Memory B cell (primary cell): ENCODE results near the gene MRPL40.
"Not testable (repeated sequence)": the region's sequence is repeated elsewhere in the genome, so short reads cannot be mapped to it uniquely, and the experiment has no call there.

Experiments used
- ATAC-seq: fragments of 150-1000 bp; cut with Tn5 transposase; 2 replicates; pipeline ENCODE4 v1.10.0; 2021; ENCODE audit warnings: low read depth, mild to moderate bottlenecking, moderate library complexity
- DNase-seq, 2 donors: peaks; one replicate each; pipeline ENCODE4 v3.0.0; 2022; ENCODE audit warnings: low spot score in 2 of 2
- H3K27ac Mint-ChIP-seq: one replicate; pipeline ENCODE4 v1.8.0; 2022; ENCODE audit warnings: mild to moderate bottlenecking, moderate library complexity, mixed read lengths
- H3K27me3 Mint-ChIP-seq: one replicate; pipeline ENCODE4 v1.8.0; 2022; ENCODE audit warnings: mixed read lengths
- H3K36me3 Mint-ChIP-seq: one replicate; pipeline ENCODE4 v1.8.0; 2022; ENCODE audit warnings: mild to moderate bottlenecking, mixed read lengths
- H3K4me1 Mint-ChIP-seq: one replicate; pipeline ENCODE4 v1.8.0; 2022; ENCODE audit warnings: mixed read lengths
- H3K4me3 Mint-ChIP-seq: one replicate; pipeline ENCODE4 v1.8.0; 2022; ENCODE audit warnings: mild to moderate bottlenecking, moderate library complexity, mixed read lengths
- H3K9me3 Mint-ChIP-seq: one replicate; pipeline ENCODE4 v1.8.0; 2022; ENCODE audit warnings: mixed read lengths

Gene MRPL40

GRCh38 chr22:19419464-19420178 lies 12.7 kb upstream of the MRPL40 start:
- peaks cover 8% of the 10 kb centered on the region for H3K36me3 Mint-ChIP-seq
- no peaks in the 10 kb centered on the region for H3K27me3 Mint-ChIP-seq
- ATAC-seq (peak; percentile 67), DNase-seq (no peak)
- H3K4me1 Mint-ChIP-seq: peaks cover 36% of the 10 kb centered on the region
- H3K9me3 Mint-ChIP-seq: no peaks in the 10 kb centered on the region
- peak overlapping the region; percentile 56 for H3K27ac Mint-ChIP-seq
- no peak overlapping the region for H3K4me3 Mint-ChIP-seq

- peaks cover 36% of the 10 kb centered on the region for H3K4me1 Mint-ChIP-seq
- ATAC-seq (no peak), DNase-seq (no peak)
- no peaks in the 10 kb centered on the region for H3K9me3 Mint-ChIP-seq
- no peaks in the 10 kb centered on the region for H3K27me3 Mint-ChIP-seq
- no peak overlapping the region for H3K4me3 Mint-ChIP-seq
- H3K36me3 Mint-ChIP-seq: peaks cover 8% of the 10 kb centered on the region
- no peak overlapping the region for H3K27ac Mint-ChIP-seq
These were observed 12.0 kb upstream of the MRPL40 start for GRCh38 chr22:19420321-19420720.

- no peak for DNase-seq
- Mint-ChIP-seq H3K4me1 (peaks cover 41% of the 10 kb centered on the region), H3K27me3 (no peaks in the 10 kb centered on the region), H3K4me3 (no peak overlapping the region), H3K36me3 (peaks cover 9% of the 10 kb centered on the region), H3K27ac (no peak overlapping the region), H3K9me3 (no peaks in the 10 kb centered on the region)
- no peak for ATAC-seq
These were observed 9.7 kb upstream of the MRPL40 start for GRCh38 chr22:19422440-19423301.

GRCh38 chr22:19424186-19424500 lies 8.2 kb upstream of the MRPL40 start:
- no peak for ATAC-seq
- Mint-ChIP-seq H3K4me3 (no peak overlapping the region), H3K4me1 (peaks cover 39% of the 10 kb centered on the region)

GRCh38 chr22:19429950-19430889 lies 2.1 kb upstream of the MRPL40 start:
- no peak for ATAC-seq
- peak overlapping the region; percentile 89 for H3K27ac Mint-ChIP-seq
- no peaks in the 10 kb centered on the region for H3K9me3 Mint-ChIP-seq
- DNase-seq: no peak
- H3K27me3 Mint-ChIP-seq: no peaks in the 10 kb centered on the region
- H3K4me1 Mint-ChIP-seq: peaks cover 36% of the 10 kb centered on the region
- peak overlapping the region; percentile 92 for H3K4me3 Mint-ChIP-seq
- H3K36me3 Mint-ChIP-seq: peaks cover 6% of the 10 kb centered on the region

More at GRCh38 chr22:19424186-19424500, 8.2 kb upstream of the MRPL40 start:
- Mint-ChIP-seq H3K27me3 (no peaks in the 10 kb centered on the region), H3K36me3 (peaks cover 7% of the 10 kb centered on the region), H3K27ac (no peak overlapping the region), H3K9me3 (no peaks in the 10 kb centered on the region)
- no peak for DNase-seq

- Mint-ChIP-seq H3K4me1 (peaks cover 40% of the 10 kb centered on the region), H3K27me3 (no peaks in the 10 kb centered on the region), H3K27ac (peak overlapping the region; percentile 89), H3K36me3 (peaks cover 8% of the 10 kb centered on the region), H3K9me3 (no peaks in the 10 kb centered on the region), H3K4me3 (peak overlapping the region; percentile 92)
- ATAC-seq (no peak), DNase-seq (peak in 1 of 2 donors; percentile 47)
These were observed 1.3 kb upstream of the MRPL40 start for GRCh38 chr22:19430890-19431541.

- ATAC-seq: peak; percentile 62
- H3K27ac Mint-ChIP-seq: peak within 1 kb of the TSS; percentile 89
- DNase-seq: peak; percentile 87 to 97
- peak within 1 kb of the TSS; percentile 92 for H3K4me3 Mint-ChIP-seq
- peaks cover 6% of the 10 kb centered on the region for H3K36me3 Mint-ChIP-seq
- H3K9me3 Mint-ChIP-seq: no peaks in the 10 kb centered on the region
- H3K27me3 Mint-ChIP-seq: no peaks in the 10 kb centered on the region
- peaks cover 37% of the 10 kb centered on the region for H3K4me1 Mint-ChIP-seq
These were observed 654 bp upstream of the MRPL40 start, which contains the start of gene HIRA for GRCh38 chr22:19431649-19432132. TSS of gene HIRA (minus strand) at chr22:19431733. CDS start at chr22:19431476, 257 bp downstream.

GRCh38 chr22:19434401-19434800 lies 2.1 kb downstream of the MRPL40 start:
- Mint-ChIP-seq H3K27ac (peak overlapping the region; percentile 83), H3K36me3 (peaks cover 8% of the 10 kb centered on the region)

GRCh38 chr22:19434829-19435580 lies 2.7 kb downstream of the MRPL40 start:
- Mint-ChIP-seq H3K36me3 (peaks cover 8% of the 10 kb centered on the region), H3K4me1 (peaks cover 25% of the 10 kb centered on the region), H3K4me3 (peak overlapping the region; percentile 11), H3K9me3 (no peaks in the 10 kb centered on the region), H3K27me3 (no peaks in the 10 kb centered on the region), H3K27ac (peak overlapping the region; percentile 83)
- no peak for DNase-seq
- no peak for ATAC-seq

More at GRCh38 chr22:19434401-19434800, 2.1 kb downstream of the MRPL40 start:
- H3K27me3 Mint-ChIP-seq: no peaks in the 10 kb centered on the region
- H3K4me3 Mint-ChIP-seq: peak overlapping the region; percentile 60
- H3K4me1 Mint-ChIP-seq: peaks cover 31% of the 10 kb centered on the region
- ATAC-seq (no peak), DNase-seq (no peak)
- H3K9me3 Mint-ChIP-seq: no peaks in the 10 kb centered on the region

- ATAC-seq, DNase-seq, H3K27me3 Mint-ChIP-seq, H3K9me3 Mint-ChIP-seq, H3K36me3 Mint-ChIP-seq, H3K4me3 Mint-ChIP-seq: not testable (repeated sequence)
- Mint-ChIP-seq H3K27ac (peak overlapping the region; percentile 7), H3K4me1 (peaks cover 21% of the 10 kb centered on the region)
These were observed 4.3 kb downstream of the MRPL40 start for GRCh38 chr22:19436444-19437161.

GRCh38 chr22:19438298-19438697 lies 6.0 kb downstream of the MRPL40 start:
- ATAC-seq: no peak
- Mint-ChIP-seq H3K27ac (no peak overlapping the region), H3K4me3 (no peak overlapping the region), H3K9me3 (no peaks in the 10 kb centered on the region), H3K36me3 (peaks cover 10% of the 10 kb centered on the region), H3K4me1 (peaks cover 24% of the 10 kb centered on the region), H3K27me3 (no peaks in the 10 kb centered on the region)
- no peak for DNase-seq
